Neural progenitor cell (in vitro differentiated cells): Measurements from ENCODE around the gene ITGA11. TPM values are rescaled to one million over a fixed set of nuclear protein-coding genes. Genes with fewer than 3 reads are reported as not detected.
A peak's percentile ranks its signal among the peaks of the same experiment; 100 is the strongest.

Experiments used
- DNase-seq: peaks from one replicate; pipeline ENCODE4 v3.0.0-alpha.2; 2016; ENCODE audit warnings: low spot score
- H2AFZ ChIP-seq: fragments of 200-600 bp; sonication (generic); replicated peaks from 2 replicates; pipeline ENCODE4 v1.6.1; 2016; ENCODE audit warnings: antibody characterized with exemption
- H3F3A ChIP-seq: fragments of 200-600 bp; sonication (generic); 2 replicates; pipeline ENCODE4 v1.6.1; 2016; ENCODE audit warnings: antibody characterized with exemption, low read depth
- H3K27ac ChIP-seq: fragments of 200-600 bp; sonication (generic); 2 replicates; pipeline ENCODE4 v1.5.1; 2016; ENCODE audit warnings: mild to moderate bottlenecking
- H3K27me3 ChIP-seq: fragments of 200-600 bp; sonication (generic); 2 replicates; pipeline ENCODE4 v1.6.1; 2016; ENCODE audit warnings: mild to moderate bottlenecking, moderate library complexity
- H3K36me3 ChIP-seq: fragments of 200-600 bp; sonication (generic); 2 replicates; pipeline ENCODE4 v1.5.1; 2016
- H3K4me1 ChIP-seq: fragments of 200-600 bp; sonication (generic); 2 replicates; pipeline ENCODE4 v1.6.1; 2016; ENCODE audit warnings: mixed run types
- H3K4me2 ChIP-seq: fragments of 200-600 bp; sonication (generic); 2 replicates; pipeline ENCODE4 v1.6.1; 2016
- H3K4me3 ChIP-seq: fragments of 200-600 bp; sonication (generic); 2 replicates; pipeline ENCODE4 v1.5.1; 2016
- H3K79me2 ChIP-seq: fragments of 200-600 bp; sonication (generic); 2 replicates; pipeline ENCODE4 v1.6.1; 2016; ENCODE audit warnings: low read depth
- H3K9ac ChIP-seq: fragments of 200-600 bp; sonication (generic); 2 replicates; pipeline ENCODE4 v1.6.1; 2016
- H3K9me3 ChIP-seq: fragments of 200-600 bp; sonication (generic); 2 replicates; pipeline ENCODE4 v1.5.1; 2016; ENCODE audit warnings: low read depth
- H4K20me1 ChIP-seq: fragments of 200-600 bp; sonication (generic); 2 replicates; pipeline ENCODE4 v1.6.1; 2016; ENCODE audit warnings: low read depth
- H3K27ac Mint-ChIP-seq: 3 replicates; pipeline ENCODE4 v1.8.0; 2021; ENCODE audit warnings: mixed read lengths
- H3K27me3 Mint-ChIP-seq: 2 replicates; pipeline ENCODE4 v1.8.0; 2022; ENCODE audit warnings: low read depth, mild to moderate bottlenecking, inconsistent platforms, moderate library complexity, mixed read lengths; ENCODE audit not compliant: insufficient read depth
- H3K36me3 Mint-ChIP-seq: 3 replicates; pipeline ENCODE4 v1.8.0; 2021; ENCODE audit warnings: mixed read lengths
- H3K4me1 Mint-ChIP-seq: 3 replicates; pipeline ENCODE4 v1.8.0; 2021; ENCODE audit warnings: mixed read lengths
- H3K4me3 Mint-ChIP-seq: 3 replicates; pipeline ENCODE4 v1.8.0; 2021; ENCODE audit warnings: mild to moderate bottlenecking, moderate library complexity, mixed read lengths
- H3K9me3 Mint-ChIP-seq: 3 replicates; pipeline ENCODE4 v1.8.0; 2020; ENCODE audit warnings: mixed read lengths
- CTCF ChIP-seq: fragments of 200-600 bp; sonication (generic); IDR thresholded peaks from 2 replicates; pipeline ENCODE4 v1.5.1; 2017; ENCODE audit warnings: antibody characterized with exemption, mild to moderate bottlenecking
- EZH2 ChIP-seq: fragments of 200-600 bp; sonication (generic); IDR thresholded peaks from 2 replicates; pipeline ENCODE4 v1.6.1; 2017; ENCODE audit warnings: antibody characterized with exemption, mild to moderate bottlenecking, moderate library complexity
- EZH2phosphoT487 ChIP-seq: fragments of 200-600 bp; sonication (generic); IDR thresholded peaks from 2 replicates; pipeline ENCODE4 v1.6.1; 2017; ENCODE audit warnings: antibody characterized with exemption
- total RNA-seq: library from RNA; depleted of rRNA; stranded (reverse); fragments of >200 nt; gene quantifications from 2 replicates; pipeline ENCODE4 v1.2.3, GENCODE V29; 2015; ENCODE audit warnings: low replicate concordance

The ITGA11 gene
- total RNA-seq, 1 donor from 2014 or later: not detected

GRCh38 chr15:68341760-68342725 is 89.9 kb downstream of the ITGA11 start:
- Mint-ChIP-seq H3K4me3 (no peak overlapping the region), H3K4me1 (peaks cover 31% of the 10 kb centered on the region)
- no peak overlapping the region for H2AFZ ChIP-seq

DNA sequence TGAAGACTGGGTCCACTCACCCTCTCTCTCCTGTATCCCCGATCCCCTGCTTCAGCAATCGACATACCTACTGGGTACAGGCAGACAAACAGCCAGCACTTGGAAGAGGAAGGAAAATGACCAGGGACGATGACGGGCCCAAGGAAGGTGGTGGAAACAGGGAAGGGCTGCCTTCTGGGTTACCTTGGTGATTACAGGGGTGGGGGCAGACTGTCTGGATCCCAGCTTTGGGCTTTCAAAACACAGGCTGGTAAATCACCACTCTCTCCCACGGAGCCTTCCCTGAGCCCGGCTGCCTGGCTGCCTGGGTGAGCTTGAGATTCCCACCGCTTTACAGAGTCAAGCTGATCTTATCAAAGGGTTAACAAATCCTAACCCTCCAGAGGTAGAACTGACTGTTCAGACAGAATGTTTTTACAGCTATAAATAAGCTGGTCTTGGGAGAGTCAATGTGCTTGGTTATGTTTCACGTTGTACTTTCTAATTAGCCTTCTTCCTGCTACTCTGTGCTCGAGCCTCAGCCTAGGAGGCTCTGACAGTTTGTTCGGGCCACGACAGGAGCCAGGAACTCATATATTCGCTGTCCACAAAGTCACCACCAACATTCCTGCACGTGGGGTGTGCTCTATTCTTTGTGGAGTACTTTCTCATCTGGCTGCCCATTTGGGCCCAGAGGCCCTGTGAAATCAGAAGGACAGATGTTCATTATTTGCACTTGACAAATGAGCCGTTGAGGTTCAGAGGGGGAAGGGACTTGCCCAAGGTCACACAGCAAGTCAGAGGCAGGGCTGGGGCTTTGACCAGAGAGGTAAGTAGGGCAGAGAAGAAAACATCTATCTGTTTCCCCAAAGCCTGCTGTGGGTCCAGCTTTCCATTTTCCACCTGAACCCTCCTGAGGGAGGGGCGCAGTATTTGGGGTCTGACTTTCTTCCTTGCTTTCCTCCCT is 91.0 kb downstream of the ITGA11 start:
- Mint-ChIP-seq H3K4me3 (no peak overlapping the region), H3K4me1 (peaks cover 31% of the 10 kb centered on the region), H3K9me3 (no peaks in the 10 kb centered on the region), H3K27ac (peak overlapping the region; percentile 54), H3K36me3 (no peaks in the 10 kb centered on the region), H3K27me3 (peaks cover 5% of the 10 kb centered on the region)
- H3K4me2 ChIP-seq: no peak overlapping the region
- H3K4me1 ChIP-seq: peaks cover 6% of the 10 kb centered on the region
- TF ChIP-seq CTCF (no peak), EZH2 (no peak), EZH2phosphoT487 (no peak)
- H3K27me3 ChIP-seq: no peaks in the 10 kb centered on the region
- no peak overlapping the region for H3K27ac ChIP-seq
- H3K9ac ChIP-seq: no peak overlapping the region
- H3F3A ChIP-seq: no peaks in the 10 kb centered on the region
- H4K20me1 ChIP-seq: no peaks in the 10 kb centered on the region
- H2AFZ ChIP-seq: no peak overlapping the region
- no peaks in the 10 kb centered on the region for H3K9me3 ChIP-seq
- no peaks in the 10 kb centered on the region for H3K36me3 ChIP-seq
- H3K79me2 ChIP-seq: no peaks in the 10 kb centered on the region
- no peak for DNase-seq
- H3K4me3 ChIP-seq: no peak overlapping the region

More at GRCh38 chr15:68341760-68342725, 89.9 kb downstream of the ITGA11 start:
- Histone ChIP-seq H3F3A (no peaks in the 10 kb centered on the region), H3K4me1 (no peaks in the 10 kb centered on the region), H3K79me2 (no peaks in the 10 kb centered on the region), H3K27ac (no peak overlapping the region), H3K4me3 (no peak overlapping the region), H3K9ac (no peak overlapping the region), H3K4me2 (no peak overlapping the region), H3K36me3 (no peaks in the 10 kb centered on the region), H4K20me1 (no peaks in the 10 kb centered on the region), H3K27me3 (no peaks in the 10 kb centered on the region), H3K9me3 (no peaks in the 10 kb centered on the region)
- TF ChIP-seq EZH2 (no peak), CTCF (no peak), EZH2phosphoT487 (no peak)
- Mint-ChIP-seq H3K9me3 (no peaks in the 10 kb centered on the region), H3K27ac (peak overlapping the region; percentile 76), H3K27me3 (peaks cover 8% of the 10 kb centered on the region), H3K36me3 (no peaks in the 10 kb centered on the region)
- no peak for DNase-seq

DNA sequence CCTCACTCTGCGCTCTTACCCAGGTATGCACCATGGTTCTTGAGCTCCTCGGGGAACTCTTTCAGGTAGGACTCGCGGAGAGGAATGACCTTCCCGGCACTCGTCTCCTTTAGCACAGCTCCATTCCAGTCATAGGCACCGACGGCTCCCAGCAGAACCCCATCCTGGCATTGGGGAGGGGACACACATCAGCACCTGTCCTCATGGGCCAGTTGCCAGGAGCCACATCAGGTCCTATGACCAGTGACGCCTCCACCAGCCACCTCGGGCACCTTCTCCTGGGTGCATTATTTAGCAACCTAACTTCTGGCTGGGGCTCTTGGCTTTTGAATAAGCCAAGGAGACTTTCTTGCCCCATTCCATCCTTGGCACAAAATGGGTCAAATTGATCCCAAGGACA is 92.5 kb downstream of the ITGA11 start:
- Mint-ChIP-seq H3K27me3 (peaks cover 8% of the 10 kb centered on the region), H3K36me3 (no peaks in the 10 kb centered on the region), H3K27ac (no peak overlapping the region), H3K4me3 (no peak overlapping the region), H3K4me1 (peaks cover 34% of the 10 kb centered on the region), H3K9me3 (no peaks in the 10 kb centered on the region)
- TF ChIP-seq CTCF (no peak), EZH2phosphoT487 (no peak), EZH2 (no peak)
- H3K4me3 ChIP-seq: no peak overlapping the region
- H3K27ac ChIP-seq: no peak overlapping the region
- no peaks in the 10 kb centered on the region for H3K27me3 ChIP-seq
- no peak overlapping the region for H3K9ac ChIP-seq
- H3K4me1 ChIP-seq: peaks cover 9% of the 10 kb centered on the region
- H3K9me3 ChIP-seq: no peaks in the 10 kb centered on the region
- H3K4me2 ChIP-seq: no peak overlapping the region
- no peaks in the 10 kb centered on the region for H3K79me2 ChIP-seq
- H2AFZ ChIP-seq: no peak overlapping the region
- no peak for DNase-seq
- no peaks in the 10 kb centered on the region for H3K36me3 ChIP-seq
- H3F3A ChIP-seq: no peaks in the 10 kb centered on the region
- no peaks in the 10 kb centered on the region for H4K20me1 ChIP-seq
